GM23338 (cell line): ENCODE results near the gene LGALS14. TPM values are rescaled to one million over a fixed set of nuclear protein-coding genes. Genes with fewer than 3 reads are reported as not detected.

Source experiments
- ATAC-seq: fragments of 200-7000 bp; cut with Tn5 transposase; 3 replicates; pipeline ENCODE4 v1.9.1; 2020
- DNase-seq: peaks from one replicate; pipeline ENCODE4 v3.0.0-alpha.2; 2015; ENCODE audit warnings: low spot score
- H2AFZ ChIP-seq: fragments of 200-600 bp; sonication (generic); 2 replicates; pipeline ENCODE4 v1.8.0; 2016; ENCODE audit warnings: antibody characterized with exemption, mild to moderate bottlenecking, moderate library complexity
- H3F3A ChIP-seq: fragments of 200-600 bp; sonication (generic); replicated peaks from 2 replicates; pipeline ENCODE4 v1.8.0; 2017; ENCODE audit warnings: antibody characterized with exemption, mixed run types, low read depth
- H3K27ac ChIP-seq: fragments of 200-600 bp; sonication (generic); 2 replicates; pipeline ENCODE4 v1.6.1; 2016; ENCODE audit warnings: low read depth
- H3K27me3 ChIP-seq: fragments of 200-600 bp; sonication (generic); 2 replicates; pipeline ENCODE4 v1.8.0; 2016; ENCODE audit warnings: mild to moderate bottlenecking, mixed run types, moderate library complexity; ENCODE audit not compliant: insufficient read depth
- H3K36me3 ChIP-seq: fragments of 200-600 bp; sonication (generic); 2 replicates; pipeline ENCODE4 v1.8.0; 2016; ENCODE audit warnings: mild to moderate bottlenecking; ENCODE audit not compliant: insufficient read depth
- H3K4me1 ChIP-seq: fragments of 200-600 bp; sonication (generic); 2 replicates; pipeline ENCODE4 v1.8.0; 2016; ENCODE audit warnings: mild to moderate bottlenecking, moderate library complexity; ENCODE audit not compliant: insufficient read depth
- H3K4me2 ChIP-seq: fragments of 200-600 bp; sonication (generic); 2 replicates; pipeline ENCODE4 v1.7.1; 2017; ENCODE audit warnings: mixed run types
- H3K4me3 ChIP-seq: fragments of 200-600 bp; sonication (generic); 2 replicates; pipeline ENCODE4 v1.6.1; 2016; ENCODE audit warnings: mixed run types
- H3K79me2 ChIP-seq: fragments of 200-600 bp; sonication (generic); replicated peaks from 2 replicates; pipeline ENCODE4 v1.8.0; 2017; ENCODE audit warnings: mild to moderate bottlenecking; ENCODE audit not compliant: insufficient read depth
- H3K9me2 ChIP-seq: fragments of 200-600 bp; sonication (generic); 2 replicates; pipeline ENCODE4 v1.8.0; 2017; ENCODE audit not compliant: insufficient read depth
- H4K20me1 ChIP-seq: fragments of 200-600 bp; sonication (generic); replicated peaks from 2 replicates; pipeline ENCODE4 v1.8.0; 2017; ENCODE audit warnings: mild to moderate bottlenecking; ENCODE audit not compliant: insufficient read depth
- H3K27ac Mint-ChIP-seq: 2 replicates; pipeline ENCODE4 v1.8.0; 2020; ENCODE audit warnings: inconsistent platforms, mild to moderate bottlenecking, moderate library complexity, mixed read lengths
- H3K27me3 Mint-ChIP-seq: 3 replicates; pipeline ENCODE4 v1.8.0; 2022; ENCODE audit warnings: low read depth, mild to moderate bottlenecking, moderate library complexity, mixed read lengths, inconsistent platforms; ENCODE audit not compliant: insufficient read depth, poor library complexity
- H3K36me3 Mint-ChIP-seq: 3 replicates; pipeline ENCODE4 v1.8.0; 2021; ENCODE audit warnings: low read depth, mild to moderate bottlenecking, inconsistent platforms, moderate library complexity, mixed read lengths
- H3K4me1 Mint-ChIP-seq: 3 replicates; pipeline ENCODE4 v1.8.0; 2020; ENCODE audit warnings: mild to moderate bottlenecking, inconsistent platforms, mixed read lengths
- H3K4me3 Mint-ChIP-seq: 3 replicates; pipeline ENCODE4 v1.8.0; 2021; ENCODE audit warnings: moderate library complexity, mild to moderate bottlenecking, inconsistent platforms, mixed read lengths
- H3K9me3 Mint-ChIP-seq: 3 replicates; pipeline ENCODE4 v1.8.0; 2020; ENCODE audit warnings: moderate library complexity, mild to moderate bottlenecking, inconsistent platforms, mixed read lengths
- EZH2phosphoT487 ChIP-seq: fragments of 200-600 bp; sonication (generic); IDR thresholded peaks from one replicate; pipeline ENCODE4 v1.8.1; 2018; ENCODE audit warnings: antibody characterized with exemption; ENCODE audit not compliant: unreplicated experiment
- POLR2AphosphoS5 ChIP-seq: IDR thresholded peaks from 2 replicates; pipeline ENCODE4 v1.6.1; 2016; ENCODE audit warnings: antibody characterized with exemption, low read depth
- STAT1 ChIP-seq: IDR thresholded peaks from one replicate; pipeline ENCODE4 v1.6.1; 2016; ENCODE audit warnings: antibody characterized with exemption; ENCODE audit not compliant: unreplicated experiment
- ZNF114 ChIP-seq: fragments of 250-450 bp; sonication (Bioruptor Pico); IDR thresholded peaks from 2 replicates; pipeline ENCODE4 v1.5.0; 2020; ENCODE audit warnings: mild to moderate bottlenecking, moderate library complexity
- ZNF331 ChIP-seq: fragments of 250-450 bp; sonication (Bioruptor Pico); IDR thresholded peaks from 2 replicates; pipeline ENCODE4 v1.5.0; 2020; ENCODE audit warnings: low read depth, mild to moderate bottlenecking, moderate library complexity
- polyA plus RNA-seq: library from polyadenylated mRNA; unstranded; fragments of >200 nt; fragmentation: Nextera tagmentation; extraction: Ambion mirVana; gene quantifications from 2 replicates; pipeline ENCODE4 v1.2.1, GENCODE V29; 2016
- total RNA-seq: library from RNA; depleted of rRNA; stranded (reverse); fragments of >200 nt; shearing (Covaris generic); gene quantifications from 2 replicates; pipeline ENCODE4 v1.2.3, GENCODE V29; 2014
- TF ChIP-seq, protein P1 (sequence below), 2 experiments: fragments of 200-600 bp in 1 of 2; sonication (generic) in 1 of 2; conservative IDR thresholded peaks; 2 replicates each; pipeline versions ENCODE4 v1.5.1 to v1.6.1; 2016 to 2017; ENCODE audit warnings: antibody characterized with exemption in 2 of 2, low read depth in 2 of 2, mild to moderate bottlenecking in 2 of 2, moderate library complexity in 1 of 2
- TF ChIP-seq, protein P2 (sequence below): fragments of 250-450 bp; sonication (Bioruptor Pico); IDR thresholded peaks from 2 replicates; pipeline ENCODE4 v1.5.0; 2020; ENCODE audit warnings: mild to moderate bottlenecking, moderate library complexity
- TF ChIP-seq, protein P3 (sequence below): IDR thresholded peaks from 2 replicates; pipeline ENCODE4 v1.6.1; 2016; ENCODE audit warnings: antibody characterized with exemption

The LGALS14 gene
- total and polyA plus RNA-seq, 2 experiments from 2014 or later, result not detected

DNA sequence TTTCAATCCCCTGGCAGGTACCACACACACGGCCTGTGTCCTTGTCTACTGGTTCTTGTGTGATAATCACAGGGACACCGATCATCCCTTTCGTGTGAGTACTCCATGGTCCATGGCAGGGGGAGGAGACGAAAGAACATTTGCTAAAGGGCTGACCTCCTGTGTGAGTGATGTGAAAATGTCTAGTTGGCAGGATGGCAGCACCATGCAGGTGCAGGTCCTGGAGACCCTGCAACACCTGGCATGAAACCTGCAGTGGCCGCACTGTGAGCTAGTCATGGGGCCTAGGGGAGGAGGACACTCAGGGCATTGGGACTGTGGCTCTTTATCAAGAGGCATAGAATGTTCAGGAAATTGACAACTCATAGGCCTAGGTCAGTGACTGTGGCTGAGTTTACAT is 22.9 kb upstream of the LGALS14 start:
- H3K27me3 ChIP-seq, result no peaks in the 10 kb centered on the region
- no peak overlapping the region for H2AFZ ChIP-seq
- H3K9me2 ChIP-seq, result 0 out of 2 replicates have a peak, but pooled peaks cover 4% of the 10 kb centered on the region
- H3K4me1 Mint-ChIP-seq, result no peaks in the 10 kb centered on the region
- no peaks in the 10 kb centered on the region for H3F3A ChIP-seq
- no peaks in the 10 kb centered on the region for H3K36me3 Mint-ChIP-seq
- no peak overlapping the region for H3K27ac Mint-ChIP-seq
- no peaks in the 10 kb centered on the region for H3K79me2 ChIP-seq
- no peaks in the 10 kb centered on the region for H4K20me1 ChIP-seq
- no peak overlapping the region for H3K27ac ChIP-seq
- no peak for DNase-seq
- no peaks in the 10 kb centered on the region for H3K36me3 ChIP-seq
- H3K27me3 Mint-ChIP-seq, result peaks cover 14% of the 10 kb centered on the region
- H3K4me2 ChIP-seq, result no peak overlapping the region
- no peak overlapping the region for H3K4me3 ChIP-seq
- H3K9me3 Mint-ChIP-seq, result no peaks in the 10 kb centered on the region
- no peak overlapping the region for H3K4me3 Mint-ChIP-seq
- ATAC-seq, result no peak
- TF ChIP-seq, protein P1, sequence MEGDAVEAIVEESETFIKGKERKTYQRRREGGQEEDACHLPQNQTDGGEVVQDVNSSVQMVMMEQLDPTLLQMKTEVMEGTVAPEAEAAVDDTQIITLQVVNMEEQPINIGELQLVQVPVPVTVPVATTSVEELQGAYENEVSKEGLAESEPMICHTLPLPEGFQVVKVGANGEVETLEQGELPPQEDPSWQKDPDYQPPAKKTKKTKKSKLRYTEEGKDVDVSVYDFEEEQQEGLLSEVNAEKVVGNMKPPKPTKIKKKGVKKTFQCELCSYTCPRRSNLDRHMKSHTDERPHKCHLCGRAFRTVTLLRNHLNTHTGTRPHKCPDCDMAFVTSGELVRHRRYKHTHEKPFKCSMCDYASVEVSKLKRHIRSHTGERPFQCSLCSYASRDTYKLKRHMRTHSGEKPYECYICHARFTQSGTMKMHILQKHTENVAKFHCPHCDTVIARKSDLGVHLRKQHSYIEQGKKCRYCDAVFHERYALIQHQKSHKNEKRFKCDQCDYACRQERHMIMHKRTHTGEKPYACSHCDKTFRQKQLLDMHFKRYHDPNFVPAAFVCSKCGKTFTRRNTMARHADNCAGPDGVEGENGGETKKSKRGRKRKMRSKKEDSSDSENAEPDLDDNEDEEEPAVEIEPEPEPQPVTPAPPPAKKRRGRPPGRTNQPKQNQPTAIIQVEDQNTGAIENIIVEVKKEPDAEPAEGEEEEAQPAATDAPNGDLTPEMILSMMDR (conservative IDR thresholded peaks at IDR 0.05; ENCODE audit: low read depth in 2 of 2), result no peak
- no peaks in the 10 kb centered on the region for H3K4me1 ChIP-seq

DNA sequence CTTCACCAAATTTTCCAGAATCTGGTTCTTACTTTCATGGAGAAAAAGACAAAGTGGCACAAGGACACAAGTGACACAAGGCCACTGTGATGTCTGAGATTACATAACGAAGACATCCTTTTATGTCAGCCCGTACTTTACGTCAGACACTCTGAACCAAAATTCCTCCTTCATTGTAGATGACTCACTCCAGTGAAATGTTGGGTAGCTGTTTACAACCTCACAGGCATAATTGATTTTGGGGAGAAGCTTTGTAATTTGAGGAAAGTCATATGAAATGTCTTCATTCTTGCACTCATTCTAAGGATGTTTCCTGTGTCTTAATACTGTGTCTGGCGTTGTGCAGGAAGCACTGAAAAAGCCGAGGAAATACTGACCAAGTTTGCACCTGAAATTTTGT is 20.0 kb upstream of the LGALS14 start:
- no peaks in the 10 kb centered on the region for H3K79me2 ChIP-seq
- peaks cover 10% of the 10 kb centered on the region for H3K27me3 Mint-ChIP-seq
- H3K36me3 ChIP-seq, result no peaks in the 10 kb centered on the region
- no peak overlapping the region for H3K27ac ChIP-seq
- no peaks in the 10 kb centered on the region for H3K4me1 Mint-ChIP-seq
- H3K27ac Mint-ChIP-seq, result no peak overlapping the region
- H3K4me2 ChIP-seq, result no peak overlapping the region
- TF ChIP-seq ZNF331 (CRISPR knock-in tag), result no peak
- TF ChIP-seq EZH2phosphoT487, result no peak
- TF ChIP-seq, protein P2, sequence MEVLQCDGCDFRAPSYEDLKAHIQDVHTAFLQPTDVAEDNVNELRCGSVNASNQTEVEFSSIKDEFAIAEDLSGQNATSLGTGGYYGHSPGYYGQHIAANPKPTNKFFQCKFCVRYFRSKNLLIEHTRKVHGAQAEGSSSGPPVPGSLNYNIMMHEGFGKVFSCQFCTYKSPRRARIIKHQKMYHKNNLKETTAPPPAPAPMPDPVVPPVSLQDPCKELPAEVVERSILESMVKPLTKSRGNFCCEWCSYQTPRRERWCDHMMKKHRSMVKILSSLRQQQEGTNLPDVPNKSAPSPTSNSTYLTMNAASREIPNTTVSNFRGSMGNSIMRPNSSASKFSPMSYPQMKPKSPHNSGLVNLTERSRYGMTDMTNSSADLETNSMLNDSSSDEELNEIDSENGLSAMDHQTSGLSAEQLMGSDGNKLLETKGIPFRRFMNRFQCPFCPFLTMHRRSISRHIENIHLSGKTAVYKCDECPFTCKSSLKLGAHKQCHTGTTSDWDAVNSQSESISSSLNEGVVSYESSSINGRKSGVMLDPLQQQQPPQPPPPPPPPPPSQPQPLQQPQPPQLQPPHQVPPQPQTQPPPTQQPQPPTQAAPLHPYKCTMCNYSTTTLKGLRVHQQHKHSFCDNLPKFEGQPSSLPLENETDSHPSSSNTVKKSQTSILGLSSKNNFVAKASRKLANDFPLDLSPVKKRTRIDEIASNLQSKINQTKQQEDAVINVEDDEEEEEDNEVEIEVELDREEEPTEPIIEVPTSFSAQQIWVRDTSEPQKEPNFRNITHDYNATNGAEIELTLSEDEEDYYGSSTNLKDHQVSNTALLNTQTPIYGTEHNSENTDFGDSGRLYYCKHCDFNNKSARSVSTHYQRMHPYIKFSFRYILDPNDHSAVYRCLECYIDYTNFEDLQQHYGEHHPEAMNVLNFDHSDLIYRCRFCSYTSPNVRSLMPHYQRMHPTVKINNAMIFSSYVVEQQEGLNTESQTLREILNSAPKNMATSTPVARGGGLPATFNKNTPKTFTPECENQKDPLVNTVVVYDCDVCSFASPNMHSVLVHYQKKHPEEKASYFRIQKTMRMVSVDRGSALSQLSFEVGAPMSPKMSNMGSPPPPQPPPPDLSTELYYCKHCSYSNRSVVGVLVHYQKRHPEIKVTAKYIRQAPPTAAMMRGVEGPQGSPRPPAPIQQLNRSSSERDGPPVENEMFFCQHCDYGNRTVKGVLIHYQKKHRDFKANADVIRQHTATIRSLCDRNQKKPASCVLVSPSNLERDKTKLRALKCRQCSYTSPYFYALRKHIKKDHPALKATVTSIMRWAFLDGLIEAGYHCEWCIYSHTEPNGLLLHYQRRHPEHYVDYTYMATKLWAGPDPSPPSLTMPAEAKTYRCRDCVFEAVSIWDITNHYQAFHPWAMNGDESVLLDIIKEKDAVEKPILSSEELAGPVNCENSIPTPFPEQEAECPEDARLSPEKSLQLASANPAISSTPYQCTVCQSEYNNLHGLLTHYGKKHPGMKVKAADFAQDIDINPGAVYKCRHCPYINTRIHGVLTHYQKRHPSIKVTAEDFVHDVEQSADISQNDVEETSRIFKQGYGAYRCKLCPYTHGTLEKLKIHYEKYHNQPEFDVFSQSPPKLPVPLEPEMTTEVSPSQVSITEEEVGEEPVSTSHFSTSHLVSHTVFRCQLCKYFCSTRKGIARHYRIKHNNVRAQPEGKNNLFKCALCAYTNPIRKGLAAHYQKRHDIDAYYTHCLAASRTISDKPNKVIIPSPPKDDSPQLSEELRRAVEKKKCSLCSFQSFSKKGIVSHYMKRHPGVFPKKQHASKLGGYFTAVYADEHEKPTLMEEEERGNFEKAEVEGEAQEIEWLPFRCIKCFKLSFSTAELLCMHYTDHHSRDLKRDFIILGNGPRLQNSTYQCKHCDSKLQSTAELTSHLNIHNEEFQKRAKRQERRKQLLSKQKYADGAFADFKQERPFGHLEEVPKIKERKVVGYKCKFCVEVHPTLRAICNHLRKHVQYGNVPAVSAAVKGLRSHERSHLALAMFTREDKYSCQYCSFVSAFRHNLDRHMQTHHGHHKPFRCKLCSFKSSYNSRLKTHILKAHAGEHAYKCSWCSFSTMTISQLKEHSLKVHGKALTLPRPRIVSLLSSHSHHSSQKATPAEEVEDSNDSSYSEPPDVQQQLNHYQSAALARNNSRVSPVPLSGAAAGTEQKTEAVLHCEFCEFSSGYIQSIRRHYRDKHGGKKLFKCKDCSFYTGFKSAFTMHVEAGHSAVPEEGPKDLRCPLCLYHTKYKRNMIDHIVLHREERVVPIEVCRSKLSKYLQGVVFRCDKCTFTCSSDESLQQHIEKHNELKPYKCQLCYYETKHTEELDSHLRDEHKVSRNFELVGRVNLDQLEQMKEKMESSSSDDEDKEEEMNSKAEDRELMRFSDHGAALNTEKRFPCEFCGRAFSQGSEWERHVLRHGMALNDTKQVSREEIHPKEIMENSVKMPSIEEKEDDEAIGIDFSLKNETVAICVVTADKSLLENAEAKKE (CRISPR knock-in tag), result no peak
- TF ChIP-seq ZNF114, result no peak
- no peak for TF ChIP-seq POLR2AphosphoS5
- TF ChIP-seq, protein P3, sequence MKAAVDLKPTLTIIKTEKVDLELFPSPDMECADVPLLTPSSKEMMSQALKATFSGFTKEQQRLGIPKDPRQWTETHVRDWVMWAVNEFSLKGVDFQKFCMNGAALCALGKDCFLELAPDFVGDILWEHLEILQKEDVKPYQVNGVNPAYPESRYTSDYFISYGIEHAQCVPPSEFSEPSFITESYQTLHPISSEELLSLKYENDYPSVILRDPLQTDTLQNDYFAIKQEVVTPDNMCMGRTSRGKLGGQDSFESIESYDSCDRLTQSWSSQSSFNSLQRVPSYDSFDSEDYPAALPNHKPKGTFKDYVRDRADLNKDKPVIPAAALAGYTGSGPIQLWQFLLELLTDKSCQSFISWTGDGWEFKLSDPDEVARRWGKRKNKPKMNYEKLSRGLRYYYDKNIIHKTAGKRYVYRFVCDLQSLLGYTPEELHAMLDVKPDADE, result no peak
- no peak for TF ChIP-seq STAT1
- H2AFZ ChIP-seq, result no peak overlapping the region
- H3K9me2 ChIP-seq, result 0 out of 2 replicates have a peak, but pooled peaks cover 6% of the 10 kb centered on the region
- H3K4me3 ChIP-seq, result no peak overlapping the region
- no peak for ATAC-seq
- no peaks in the 10 kb centered on the region for H3K9me3 Mint-ChIP-seq
- H3K27me3 ChIP-seq, result no peaks in the 10 kb centered on the region
- no peak for DNase-seq
- H4K20me1 ChIP-seq, result no peaks in the 10 kb centered on the region
- no peaks in the 10 kb centered on the region for H3K36me3 Mint-ChIP-seq
- H3K4me3 Mint-ChIP-seq, result no peak overlapping the region
- H3K4me1 ChIP-seq, result no peaks in the 10 kb centered on the region
- no peaks in the 10 kb centered on the region for H3F3A ChIP-seq
